Upper lobe of left lung (tissue), 6 donors: Measurements from ENCODE around the gene FAM78B. TPM values are rescaled to one million over a fixed set of nuclear protein-coding genes. Genes with fewer than 3 reads are reported as not detected.

Source experiments
- ATAC-seq, 2 donors: fragments of 200-7000 bp; cut with Tn5 transposase; one replicate each; pipeline ENCODE4 v1.9.1; 2022; ENCODE audit warnings: mild to moderate bottlenecking in 2 of 2, moderate library complexity in 2 of 2; ENCODE audit not compliant: low FRiP score in 2 of 2
- DNase-seq, 2 donors: peaks; one replicate each; pipeline ENCODE4 v3.0.0-alpha.2; 2019 to 2020
- H3K27ac ChIP-seq, 4 donors: fragments of 200-600 bp; sonication (generic); one replicate each; pipeline ENCODE4 v1.5.1; 2016 to 2019
- H3K27me3 ChIP-seq, 4 donors: fragments of 200-600 bp; sonication (generic); one replicate each; pipeline ENCODE4 v1.5.1; 2017 to 2019
- H3K36me3 ChIP-seq, 4 donors: fragments of 200-600 bp; sonication (generic); one replicate each; pipeline ENCODE4 v1.5.1; 2016 to 2019
- H3K4me1 ChIP-seq, 4 donors: fragments of 200-600 bp; sonication (generic); one replicate each; pipeline ENCODE4 v1.5.1; 2018 to 2019
- H3K4me3 ChIP-seq, 4 donors: fragments of 200-600 bp; sonication (generic); one replicate each; pipeline ENCODE4 v1.5.1; 2017 to 2019; ENCODE audit warnings: mild to moderate bottlenecking in 2 of 4, moderate library complexity in 1 of 4
- H3K9me3 ChIP-seq, 4 donors: fragments of 200-600 bp; sonication (generic); one replicate each; pipeline ENCODE4 v1.5.1; 2018 to 2019
- CTCF ChIP-seq, 6 experiments: fragments of 450-650 bp in 4 of 6; fragments of 200-600 bp in 2 of 6; sonication (generic) in 2 of 6; IDR thresholded peaks; one replicate each; pipeline ENCODE4 v1.5.1; 2016 to 2019; ENCODE audit warnings: antibody characterized with exemption in 6 of 6
- EP300 ChIP-seq, 4 donors: sonication (generic); formaldehyde crosslinking; IDR thresholded peaks; one replicate each; pipeline ENCODE4 v1.5.1; 2017; ENCODE audit warnings: antibody characterized with exemption in 4 of 4, control low read depth in 2 of 4
- POLR2A ChIP-seq, 4 donors: fragments of 450-650 bp; IDR thresholded peaks; one replicate each; pipeline ENCODE4 v1.5.1; 2016 to 2017; ENCODE audit warnings: antibody characterized with exemption in 4 of 4, mild to moderate bottlenecking in 2 of 4
- POLR2AphosphoS5 ChIP-seq, 2 donors: sonication (generic); formaldehyde crosslinking; IDR thresholded peaks; one replicate each; pipeline ENCODE4 v1.5.1; 2017; ENCODE audit warnings: antibody characterized with exemption in 2 of 2
- WGBS, 2 donors: methylation state at CpG; one replicate each; pipeline ENCODE4 v1.1.5; 2017 to 2018; 5-methylcytosine and 5-hydroxymethylcytosine counted together
- total RNA-seq, 6 donors: library from RNA; depleted of rRNA in 4 of 6; stranded (reverse); fragments of >200 nt in 4 of 6; gene quantifications; one replicate each; pipeline versions ENCODE4 v1.1.0 to v1.2.1, GENCODE V29; 2016 to 2021
- donor health status: DM: no; HTN: no; CAD: no; lungs with moderate emphysema.
- donor health status: DM: no; HTN: yes; CAD: no; lungs with severe emphysema.

Gene FAM78B
- total RNA-seq, 6 donors from 2014 or later: 0.80 to 1.3 (median 1.00) TPM; not detected in 2

- no peaks in the 10 kb centered on the region for H3K36me3 ChIP-seq
- no peak for DNase-seq
Observed at GRCh38 chr1:166111430-166111829, 55.4 kb downstream of the FAM78B start.

GRCh38 chr1:166090244-166090643, 76.6 kb downstream of the FAM78B start:
- Histone ChIP-seq H3K9me3 (no peaks in the 10 kb centered on the region), H3K27me3 (no peaks in the 10 kb centered on the region), H3K4me3 (no peak overlapping the region), H3K27ac (no peak overlapping the region), H3K4me1 (no peaks in the 10 kb centered on the region), H3K36me3 (no peaks in the 10 kb centered on the region)
- no peak for DNase-seq
- no peak for ATAC-seq
- TF ChIP-seq POLR2AphosphoS5 (IDR thresholded peaks at IDR 0.05) (no peak), POLR2A (IDR thresholded peaks at IDR 0.05) (no peak), EP300 (IDR thresholded peaks at IDR 0.05) (no peak), CTCF (IDR thresholded peaks at IDR 0.05) (no peak)
- WGBS, 2 donors: 50 to 52% methylated on average over 4 of the region's 4 CpGs

More at GRCh38 chr1:166111430-166111829, 55.4 kb downstream of the FAM78B start:
- Histone ChIP-seq H3K27ac (no peak overlapping the region), H3K4me1 (no peaks in the 10 kb centered on the region), H3K27me3 (no peaks in the 10 kb centered on the region), H3K4me3 (no peak overlapping the region), H3K9me3 (no peaks in the 10 kb centered on the region)
- 39 to 75% methylated on average over 3 of the region's 3 CpGs for WGBS, 2 donors
- TF ChIP-seq CTCF (IDR thresholded peaks at IDR 0.05) (no peak), EP300 (IDR thresholded peaks at IDR 0.05) (no peak), POLR2AphosphoS5 (IDR thresholded peaks at IDR 0.05) (no peak), POLR2A (IDR thresholded peaks at IDR 0.05) (no peak)
- ATAC-seq: no peak

GRCh38 chr1:166089804-166090203, 77.0 kb downstream of the FAM78B start:
- no peak for DNase-seq
- H3K9me3 ChIP-seq: no peaks in the 10 kb centered on the region

GRCh38 chr1:166088572-166088955, 78.2 kb downstream of the FAM78B start:
- Histone ChIP-seq H3K27ac (no peak overlapping the region), H3K4me1 (no peaks in the 10 kb centered on the region), H3K9me3 (no peaks in the 10 kb centered on the region), H3K4me3 (no peak overlapping the region), H3K36me3 (no peaks in the 10 kb centered on the region), H3K27me3 (no peaks in the 10 kb centered on the region)
- no peak for TF ChIP-seq POLR2AphosphoS5 (IDR thresholded peaks at IDR 0.05)
- 60 to 63% methylated on average over 1 to 4 of the region's 4 CpGs for WGBS, 2 donors
- ATAC-seq (no peak), DNase-seq (no peak)

More at GRCh38 chr1:166089804-166090203, 77.0 kb downstream of the FAM78B start:
- no peak overlapping the region for H3K4me3 ChIP-seq
- H3K27ac ChIP-seq: no peak overlapping the region
- no peaks in the 10 kb centered on the region for H3K36me3 ChIP-seq
- H3K4me1 ChIP-seq: no peaks in the 10 kb centered on the region
- WGBS, 2 donors: 6 to 24% methylated on average over 6 of the region's 6 CpGs
- no peak for ATAC-seq
- no peaks in the 10 kb centered on the region for H3K27me3 ChIP-seq
- TF ChIP-seq EP300 (IDR thresholded peaks at IDR 0.05): no peak
- no peak for TF ChIP-seq POLR2AphosphoS5 (IDR thresholded peaks at IDR 0.05)
- no peak for TF ChIP-seq CTCF (IDR thresholded peaks at IDR 0.05)
- TF ChIP-seq POLR2A (IDR thresholded peaks at IDR 0.05): no peak

GRCh38 chr1:166087734-166088571, 78.8 kb downstream of the FAM78B start:
- WGBS, 2 donors: 92 to 93% methylated on average over 8 of the region's 8 CpGs
- TF ChIP-seq EP300 (IDR thresholded peaks at IDR 0.05): no peak
- Histone ChIP-seq H3K9me3 (no peaks in the 10 kb centered on the region), H3K4me3 (no peak overlapping the region), H3K27ac (no peak overlapping the region), H3K27me3 (no peaks in the 10 kb centered on the region), H3K36me3 (no peaks in the 10 kb centered on the region), H3K4me1 (no peaks in the 10 kb centered on the region)
- ATAC-seq (no peak), DNase-seq (no peak)
